ENCODE data around the gene PRPF31. TPM values are rescaled to one million over a fixed set of nuclear protein-coding genes. Genes with fewer than 3 reads are reported as not detected.

The PRPF31 gene
- total RNA-seq, 1 experiment from 2014 or later = 84.4 TPM

DNA sequence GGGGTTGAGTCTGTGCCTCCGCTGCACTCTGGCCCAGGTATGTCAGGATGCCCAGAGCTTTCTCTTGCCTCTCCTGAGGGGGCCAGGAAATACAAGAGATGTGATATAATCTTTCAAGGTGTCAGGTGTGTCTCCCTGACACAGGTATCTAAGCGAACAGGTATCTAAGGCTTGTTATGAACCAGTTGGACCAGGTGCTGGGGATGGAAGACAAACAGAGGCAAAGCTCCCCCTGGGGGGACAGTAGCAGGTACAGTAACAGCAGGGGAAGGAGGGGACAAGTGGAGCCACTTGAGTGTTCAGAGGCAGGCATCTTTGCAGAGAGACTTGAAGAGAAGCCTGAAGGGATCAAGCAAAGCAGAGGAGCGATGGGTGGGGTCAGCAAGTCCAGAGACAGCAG lies 41.4 kb downstream of the PRPF31 start:
- Mint-ChIP-seq H3K36me3 (ENCODE audit: insufficient read depth in 1 of 3, low read depth in 3 of 3) (peaks cover 29 to 56% (median 55%) of the 10 kb centered on the region in 3 experiments), H3K4me1 (peaks cover 16 to 20% of the 10 kb centered on the region in 2 experiments), H3K27me3 (ENCODE audit: low read depth) (peaks cover 6% of the 10 kb centered on the region), H3K27ac (no peak overlapping the region), H3K9me3 (no peaks in the 10 kb centered on the region; a peak in 1 of 5 replicates), H3K4me3 (peak overlapping the region; percentile 5 to 22; a peak in 3 of 5 replicates)
- DNase-seq = no peak
- H3K56ac ChIP-seq (ENCODE audit: insufficient read length, low read depth, low read length) = no peak overlapping the region
- no peak overlapping the region for H2BK15ac ChIP-seq (ENCODE audit: low read depth, low read length)
- H2AFZ ChIP-seq (ENCODE audit: low read length) = no peak overlapping the region
- no peak overlapping the region for H4K8ac ChIP-seq (replicated peaks; ENCODE audit: insufficient read length, low read depth, low read length)
- no peak overlapping the region for H2AK5ac ChIP-seq (ENCODE audit: insufficient read length, low read length)
- H4K91ac ChIP-seq (ENCODE audit: insufficient read length, low read depth, low read length) = no peak overlapping the region
- no peaks in the 10 kb centered on the region; the same call in 1 of the 2 replicates for H3K79me2 ChIP-seq (ENCODE audit: insufficient read depth, low read length)
- no peak overlapping the region for H2BK20ac ChIP-seq (ENCODE audit: low read depth, low read length, poor library complexity, severe bottlenecking)
- no peak overlapping the region for H2BK12ac ChIP-seq (ENCODE audit: insufficient read length, low read depth, low read length)
- H3K23ac ChIP-seq (ENCODE audit: insufficient read length, low read depth, low read length) = no peak overlapping the region
- H3K9ac ChIP-seq (ENCODE audit: extremely low read depth, insufficient read length, low read length) = no peak overlapping the region
- no peak overlapping the region for H3K4me2 ChIP-seq (ENCODE audit: insufficient read depth, insufficient read length, low read length)
- H3K79me1 ChIP-seq (ENCODE audit: insufficient read depth, low read depth, low read length, poor library complexity, severe bottlenecking) = no peaks in the 10 kb centered on the region
- H3K18ac ChIP-seq (ENCODE audit: insufficient read length, low read depth, low read length) = no peak overlapping the region
- no peak overlapping the region for H4K5ac ChIP-seq (ENCODE audit: insufficient read length, low read depth, low read length)
- H3K27me3 ChIP-seq (ENCODE audit: insufficient read depth, low read length) = no peaks in the 10 kb centered on the region
- TF ChIP-seq, protein P1, sequence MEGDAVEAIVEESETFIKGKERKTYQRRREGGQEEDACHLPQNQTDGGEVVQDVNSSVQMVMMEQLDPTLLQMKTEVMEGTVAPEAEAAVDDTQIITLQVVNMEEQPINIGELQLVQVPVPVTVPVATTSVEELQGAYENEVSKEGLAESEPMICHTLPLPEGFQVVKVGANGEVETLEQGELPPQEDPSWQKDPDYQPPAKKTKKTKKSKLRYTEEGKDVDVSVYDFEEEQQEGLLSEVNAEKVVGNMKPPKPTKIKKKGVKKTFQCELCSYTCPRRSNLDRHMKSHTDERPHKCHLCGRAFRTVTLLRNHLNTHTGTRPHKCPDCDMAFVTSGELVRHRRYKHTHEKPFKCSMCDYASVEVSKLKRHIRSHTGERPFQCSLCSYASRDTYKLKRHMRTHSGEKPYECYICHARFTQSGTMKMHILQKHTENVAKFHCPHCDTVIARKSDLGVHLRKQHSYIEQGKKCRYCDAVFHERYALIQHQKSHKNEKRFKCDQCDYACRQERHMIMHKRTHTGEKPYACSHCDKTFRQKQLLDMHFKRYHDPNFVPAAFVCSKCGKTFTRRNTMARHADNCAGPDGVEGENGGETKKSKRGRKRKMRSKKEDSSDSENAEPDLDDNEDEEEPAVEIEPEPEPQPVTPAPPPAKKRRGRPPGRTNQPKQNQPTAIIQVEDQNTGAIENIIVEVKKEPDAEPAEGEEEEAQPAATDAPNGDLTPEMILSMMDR (conservative IDR thresholded peaks at IDR 0.05) = no peak
- H3K4me1 ChIP-seq (ENCODE audit: insufficient read depth, low read length) = no peaks in the 10 kb centered on the region
- H3K4ac ChIP-seq (ENCODE audit: low read depth, low read length) = no peak overlapping the region
- peaks cover 13% of the 10 kb centered on the region for H3K23me2 ChIP-seq (ENCODE audit: insufficient read length, low read depth, low read length, poor library complexity, severe bottlenecking)
- H3K14ac ChIP-seq (ENCODE audit: insufficient read depth, low read length) = no peak overlapping the region
- no peak overlapping the region for H3T11ph ChIP-seq (ENCODE audit: low read length)
- H3K9me3 ChIP-seq (ENCODE audit: control insufficient read depth, low read depth, low read length) = no peaks in the 10 kb centered on the region
- no peak overlapping the region for H2BK120ac ChIP-seq (ENCODE audit: low read depth, low read length, poor library complexity, severe bottlenecking)
- H2BK5ac ChIP-seq (ENCODE audit: insufficient read length, low read length) = no peak overlapping the region
- no peak overlapping the region for H3K27ac ChIP-seq (ENCODE audit: insufficient read length, low read depth, low read length)
- no CpG with 5 or more reads among the region's 3 CpGs for WGBS (ENCODE audit: extremely low coverage, insufficient read length, low lambda C conversion rate)
- no peaks in the 10 kb centered on the region for H4K20me1 ChIP-seq (ENCODE audit: control insufficient read depth, insufficient read depth, insufficient read length)
